Endothelial cell of umbilical vein (primary cell): ENCODE data around the gene RNH1.

Source experiments
- CTCF ChIP-seq, 2 donors: IDR thresholded peaks; 1 replicate in 1 of 2; 2 replicates in 1 of 2; pipeline ENCODE4 v1.5.1; 2011; ENCODE audit warnings: low read length in 2 of 2, mild to moderate bottlenecking in 2 of 2, moderate library complexity in 2 of 2, control low read depth in 1 of 2, inconsistent platforms in 1 of 2, low read depth in 1 of 2; ENCODE audit not compliant: insufficient read depth in 1 of 2; ENCODE audit errors: extremely low read depth in 1 of 2
- EZH2 ChIP-seq: IDR thresholded peaks from 2 replicates; pipeline ENCODE4 v1.6.1; 2012; ENCODE audit warnings: borderline replicate concordance, low read depth, mild to moderate bottlenecking, moderate library complexity, low read length, inconsistent platforms; ENCODE audit not compliant: severe bottlenecking
- GATA2 ChIP-seq: IDR thresholded peaks from 2 replicates; pipeline ENCODE4 v1.7.0; 2011; ENCODE audit warnings: low read depth, mild to moderate bottlenecking, moderate library complexity, mixed read lengths, low read length; ENCODE audit not compliant: insufficient read length, insufficient read depth
- POLR2A ChIP-seq: IDR thresholded peaks from 2 replicates; pipeline ENCODE4 v1.6.1; 2012; ENCODE audit warnings: low read depth, mild to moderate bottlenecking, control low read depth, low read length
- POLR2AphosphoS5 ChIP-seq: IDR thresholded peaks from 2 replicates; pipeline ENCODE4 v1.6.1; 2012; ENCODE audit warnings: low read depth, mild to moderate bottlenecking, control low read depth, low read length, moderate library complexity; ENCODE audit not compliant: insufficient read depth

GRCh38 chr11:539971-540481 is 33.0 kb upstream of the RNH1 start:
- no peak for TF ChIP-seq CTCF (IDR thresholded peaks at IDR 0.05; ENCODE audit: extremely low read depth in 1 of 2, insufficient read depth in 1 of 2, low read depth in 1 of 2, low read length in 2 of 2)
- TF ChIP-seq POLR2A = no peak
- no peak for TF ChIP-seq POLR2AphosphoS5
- no peak for TF ChIP-seq EZH2
- no peak for TF ChIP-seq GATA2
